ENCODE measurements around the gene HDAC2.
"Not testable (repeated sequence)": the region's sequence is repeated elsewhere in the genome, so short reads cannot be mapped to it uniquely, and the experiment has no call there.

The HDAC2 gene

DNA sequence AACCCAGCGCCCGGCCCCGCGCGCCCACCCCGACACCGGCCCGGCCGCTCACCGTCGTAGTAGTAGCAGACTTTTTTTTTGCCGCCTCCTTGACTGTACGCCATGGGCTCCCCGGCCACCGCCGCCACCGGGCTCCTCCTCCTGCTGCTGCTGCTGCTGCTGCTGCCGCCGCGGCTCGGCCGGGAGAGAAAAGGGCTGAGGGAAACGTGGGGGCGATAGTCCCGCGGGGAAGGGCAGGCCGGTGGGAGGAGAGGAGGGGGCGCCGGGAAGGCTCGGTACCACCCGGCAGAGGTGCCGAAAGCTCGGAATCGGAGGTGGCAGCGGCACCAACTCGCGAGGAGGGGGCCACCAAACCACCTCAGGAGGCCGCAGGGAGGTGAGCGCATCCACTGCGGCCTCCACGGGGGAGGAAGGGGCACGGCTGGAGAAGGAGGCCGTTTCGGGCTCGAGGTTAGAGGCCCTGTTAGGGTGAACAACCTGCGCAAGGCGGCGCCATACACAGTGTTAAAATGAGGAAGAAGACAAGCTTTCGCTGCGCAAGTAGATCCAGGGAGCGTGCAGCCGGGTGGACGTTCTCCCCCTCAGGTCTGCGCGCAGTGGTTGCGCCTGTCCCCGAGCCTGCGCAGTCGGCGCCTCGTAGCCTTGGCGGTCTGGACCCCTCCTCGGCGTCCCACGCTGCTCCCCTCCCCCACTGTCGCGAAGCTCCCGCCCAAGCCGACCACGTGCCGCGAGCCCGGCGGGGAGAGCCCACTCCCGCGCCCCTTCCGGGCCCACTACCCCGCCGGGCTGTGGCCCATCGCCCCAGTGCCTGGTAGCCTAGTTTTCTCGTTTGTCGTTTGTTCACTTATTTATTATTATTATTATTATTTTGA lies at the start of gene HDAC2:
HDAC2 (minus strand) TSS at position 344 of the 872 bp plus-strand sequence; CDS start at position 104, 240 bp downstream.
- DNase-seq = peak; percentile 65 to 95

DNA sequence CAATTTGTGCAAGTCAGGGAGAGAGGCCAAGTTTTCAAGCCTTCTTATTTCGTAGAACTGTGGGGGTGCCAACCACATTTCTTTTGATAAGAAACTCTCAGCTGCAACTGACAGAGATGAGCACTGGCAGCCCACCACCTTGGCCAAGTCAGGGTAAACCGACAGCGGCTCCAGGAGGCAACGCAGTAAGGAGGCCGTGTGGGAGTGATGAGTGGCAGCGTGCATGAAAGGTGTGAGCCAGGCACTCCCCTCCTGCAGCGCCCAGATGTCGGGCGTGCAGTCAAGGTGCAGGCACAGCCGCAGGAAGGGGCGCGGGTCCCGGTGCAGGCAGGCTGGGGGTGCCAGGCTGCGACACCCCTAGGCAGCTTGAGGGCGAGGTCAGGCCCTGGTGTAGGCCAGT lies 49.2 kb upstream of the HDAC2 start:
- DNase-seq = no peak

DNA sequence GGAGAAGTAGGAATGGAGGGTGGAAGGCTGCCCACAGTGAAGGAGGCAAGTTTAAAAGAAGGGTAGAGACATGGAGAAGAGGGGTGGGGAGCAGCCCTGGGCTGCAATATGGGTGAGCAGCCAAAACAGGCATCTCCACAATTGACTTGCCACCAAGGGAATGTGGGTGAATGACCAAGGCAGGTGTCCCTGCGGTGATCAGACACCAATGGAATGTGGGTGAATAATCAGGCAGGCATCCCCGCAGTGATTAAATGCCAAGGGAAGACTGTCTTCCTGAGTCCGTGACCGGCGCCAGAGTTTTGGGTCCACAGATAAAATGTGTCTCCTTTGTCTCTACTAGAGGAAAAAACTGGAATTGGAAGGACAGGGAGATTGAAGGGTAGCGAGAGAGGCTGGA lies 46.2 kb upstream of the HDAC2 start:
- not testable (repeated sequence) for DNase-seq

DNA sequence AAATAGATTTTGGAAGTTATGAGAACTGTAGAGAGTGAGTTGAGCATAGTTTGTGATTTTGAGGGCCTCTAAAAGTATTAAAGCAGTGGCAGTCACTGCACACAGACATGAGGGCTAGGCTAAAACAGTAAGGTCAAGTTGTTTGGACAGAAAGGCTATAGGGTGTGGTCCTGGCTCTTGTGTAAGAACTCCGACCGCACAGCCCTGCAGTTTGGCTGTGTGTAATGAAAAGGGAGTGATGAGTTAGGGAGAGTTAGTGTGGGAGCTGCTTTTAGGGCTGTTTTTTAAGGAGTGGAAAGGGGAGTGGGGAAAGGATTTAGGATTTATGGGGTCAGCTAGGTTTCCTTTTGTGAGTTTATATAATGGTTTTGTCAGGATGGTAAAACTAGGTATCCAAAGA lies 43.2 kb upstream of the HDAC2 start:
- not testable (repeated sequence) for DNase-seq

DNA sequence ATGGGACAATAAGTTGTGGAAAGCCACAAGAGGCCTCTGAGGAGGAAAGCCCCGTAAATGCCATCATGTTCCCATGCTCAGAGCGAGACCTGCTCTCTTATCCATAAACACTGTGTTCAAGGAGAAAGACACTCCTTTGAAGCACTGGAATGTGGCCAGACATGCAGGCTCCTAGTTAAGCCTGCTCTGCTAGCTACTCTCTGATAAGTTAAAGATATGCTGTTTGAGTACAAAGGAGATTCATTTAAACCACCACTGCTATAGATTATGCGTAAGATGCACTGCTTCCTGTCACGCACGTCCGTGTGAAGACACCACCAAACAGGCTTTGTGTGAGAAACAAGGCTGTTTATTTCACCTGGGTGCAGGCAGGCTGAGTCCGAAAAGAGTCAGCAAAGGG lies 40.5 kb upstream of the HDAC2 start:
- DNase-seq = not testable (repeated sequence)

DNA sequence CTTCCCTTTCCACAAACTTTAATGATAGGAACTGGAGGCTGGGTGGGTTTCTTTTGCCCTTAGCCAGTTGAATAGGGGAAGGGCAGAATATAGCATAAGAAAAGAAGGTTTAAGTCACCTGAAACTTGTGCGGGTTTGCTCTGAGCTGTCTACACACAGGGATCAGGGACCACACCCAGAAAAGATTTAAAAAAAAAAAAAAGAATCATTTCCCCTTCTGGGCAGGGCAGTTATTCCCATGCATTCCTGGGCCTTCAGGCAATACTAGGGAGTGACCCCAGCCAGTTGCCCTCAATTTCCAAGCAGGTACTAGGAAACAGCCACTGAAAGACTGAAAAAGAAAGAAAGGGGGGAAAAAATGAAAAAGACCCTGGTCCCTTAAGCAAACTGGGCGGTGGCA lies 39.6 kb upstream of the HDAC2 start:
- no peak for DNase-seq

DNA sequence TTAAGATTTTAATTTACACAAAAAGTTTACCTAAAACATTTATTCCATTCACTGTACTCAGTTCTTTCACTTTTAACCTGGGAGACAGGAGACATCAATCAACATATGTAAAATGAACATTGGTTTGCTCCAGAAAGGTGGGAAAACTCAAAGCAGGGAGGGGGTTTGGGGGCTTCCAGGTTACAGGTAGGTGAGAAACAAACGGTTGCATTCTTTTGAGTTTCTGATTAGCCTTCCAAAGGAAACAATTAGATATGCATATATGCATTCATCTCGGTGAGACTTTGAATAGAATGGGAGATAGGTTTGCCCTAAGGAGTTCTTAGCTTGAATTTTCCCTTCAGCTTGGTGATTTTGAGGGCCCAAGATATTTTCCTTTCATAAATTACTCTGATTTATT lies 38.2 kb upstream of the HDAC2 start:
- DNase-seq = no peak

DNA sequence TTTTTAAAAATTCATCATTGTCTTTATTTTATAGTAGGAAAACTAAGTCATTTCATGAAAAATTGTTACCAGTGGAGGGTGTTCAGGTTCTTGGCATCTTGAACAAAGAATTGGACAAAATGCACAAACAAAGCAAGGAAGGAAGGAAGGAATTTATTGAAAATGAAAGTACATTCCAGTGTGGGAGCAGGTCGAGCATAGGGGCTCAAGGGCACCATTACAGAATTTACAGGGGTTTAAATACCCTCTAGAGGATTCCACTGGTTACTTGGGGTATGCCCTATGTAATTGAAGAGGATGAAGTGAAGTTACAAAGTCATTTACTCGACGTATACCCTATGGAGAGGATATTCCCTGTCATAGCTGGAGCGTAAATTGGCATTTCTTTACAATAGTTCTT lies 37.4 kb upstream of the HDAC2 start:
- DNase-seq = no peak

DNA sequence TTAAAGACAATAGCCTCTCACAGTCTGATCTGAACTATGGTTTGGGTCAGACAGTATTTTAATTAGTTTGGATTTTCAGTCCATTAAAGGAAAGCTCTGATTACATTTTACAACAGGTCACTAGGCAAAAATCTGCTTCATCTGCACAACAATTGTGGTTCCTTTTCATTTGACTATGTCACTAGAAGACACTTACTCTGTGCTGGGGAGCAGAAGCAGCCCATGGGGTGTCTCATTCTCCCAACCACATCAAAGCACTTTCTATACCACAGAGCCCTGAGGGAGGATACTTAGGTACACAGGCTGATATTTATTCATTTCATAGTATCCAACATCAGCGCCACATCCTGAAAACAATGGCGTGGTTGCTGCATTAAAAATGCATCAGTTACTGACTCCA lies 36.6 kb upstream of the HDAC2 start:
- peak; percentile 28 to 30 for DNase-seq

DNA sequence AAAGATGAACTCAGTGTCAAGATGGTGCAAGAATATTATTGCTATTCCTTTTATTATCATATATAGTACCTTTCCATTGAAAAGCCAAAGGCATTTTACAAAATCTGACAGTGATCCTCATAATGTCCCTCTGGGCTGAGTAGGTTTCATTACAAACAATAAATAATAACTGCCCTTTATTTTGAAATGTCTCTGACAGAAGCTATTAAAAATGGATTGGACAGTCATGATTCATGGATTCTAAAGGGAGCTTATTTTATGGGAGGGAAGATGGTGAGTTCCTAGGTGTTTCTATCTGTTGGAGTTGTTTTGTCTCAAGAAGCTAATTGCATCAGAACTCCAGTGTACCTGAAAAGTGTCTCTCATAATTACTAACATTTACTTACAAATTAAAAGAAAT lies 30.4 kb upstream of the HDAC2 start:
- no peak for DNase-seq

DNA sequence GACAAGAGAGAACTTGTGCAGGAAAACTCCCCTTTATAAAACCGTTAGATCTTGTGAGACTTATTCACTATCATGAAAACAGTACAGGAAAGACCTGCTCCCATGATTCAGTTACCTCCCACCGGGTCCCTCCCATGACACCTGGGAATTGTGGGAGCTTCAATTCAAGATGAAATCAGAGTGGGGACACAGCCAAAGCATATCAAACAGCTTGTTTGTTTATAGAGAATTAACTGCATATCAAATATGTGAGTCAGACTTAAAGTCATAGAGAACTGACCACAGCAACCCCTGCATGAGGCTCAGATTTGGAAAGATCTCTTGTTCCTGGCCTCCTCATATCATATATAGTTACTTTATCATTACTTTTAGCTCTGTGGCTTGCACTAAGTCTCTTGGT lies 29.1 kb upstream of the HDAC2 start:
- DNase-seq = no peak

DNA sequence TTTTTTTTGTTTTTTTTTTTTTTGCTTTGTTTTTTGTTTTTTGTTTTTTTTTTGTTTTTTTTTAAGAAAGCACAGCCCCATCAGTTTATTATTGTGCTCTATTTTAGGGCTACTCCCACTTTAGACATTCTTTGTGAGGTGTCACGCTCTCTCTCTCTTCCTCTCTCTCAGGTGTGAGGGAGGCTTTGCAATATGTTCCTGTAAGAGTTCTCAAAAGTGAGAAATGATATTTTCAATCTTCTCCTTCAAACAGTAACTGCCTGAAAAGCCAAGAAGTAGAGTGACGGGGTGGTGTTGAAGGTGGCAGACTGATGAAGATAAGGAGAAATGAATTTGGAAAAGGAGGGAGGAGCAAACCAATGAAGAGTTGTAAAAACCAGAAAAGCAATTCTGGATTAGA lies 28.3 kb upstream of the HDAC2 start:
- no peak for DNase-seq

DNA sequence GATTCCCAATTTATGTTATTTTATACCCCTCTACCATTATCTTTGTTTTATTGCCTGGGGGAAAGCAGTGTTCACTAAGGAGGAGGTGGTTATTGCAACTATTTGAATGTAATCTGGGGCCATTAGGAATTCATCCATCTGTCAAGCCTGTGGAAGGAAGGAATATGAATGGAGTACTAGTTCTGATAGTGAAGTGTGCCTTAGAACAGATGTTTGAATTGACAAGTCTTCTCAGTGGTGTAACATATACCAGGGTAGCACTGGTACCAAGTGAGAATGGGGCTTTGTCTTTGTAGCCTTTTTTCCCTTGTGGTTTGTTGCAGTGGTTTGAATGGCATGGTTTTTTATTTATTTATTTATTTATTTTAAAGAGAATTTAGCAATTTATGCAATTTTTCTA lies 27.9 kb upstream of the HDAC2 start:
- no peak for DNase-seq

DNA sequence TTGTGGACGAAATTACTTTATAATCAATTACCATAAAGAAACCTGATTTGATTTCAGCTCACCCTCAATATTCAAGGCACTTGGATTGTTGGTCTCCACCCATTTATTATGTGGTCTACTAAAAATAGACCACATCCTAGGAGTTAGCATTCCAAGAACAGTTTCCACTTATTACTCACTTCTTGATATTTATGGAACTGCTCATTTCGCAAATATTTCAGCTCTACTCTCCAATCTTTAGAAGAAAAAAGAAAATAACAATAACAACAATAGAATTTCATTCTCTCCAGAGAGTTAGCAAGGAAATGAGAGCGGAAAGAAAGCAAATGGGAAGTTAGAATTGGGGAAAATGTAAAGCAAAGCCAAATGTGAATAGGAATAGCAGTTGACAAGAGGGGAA lies 26.2 kb upstream of the HDAC2 start:
- no peak for DNase-seq

DNA sequence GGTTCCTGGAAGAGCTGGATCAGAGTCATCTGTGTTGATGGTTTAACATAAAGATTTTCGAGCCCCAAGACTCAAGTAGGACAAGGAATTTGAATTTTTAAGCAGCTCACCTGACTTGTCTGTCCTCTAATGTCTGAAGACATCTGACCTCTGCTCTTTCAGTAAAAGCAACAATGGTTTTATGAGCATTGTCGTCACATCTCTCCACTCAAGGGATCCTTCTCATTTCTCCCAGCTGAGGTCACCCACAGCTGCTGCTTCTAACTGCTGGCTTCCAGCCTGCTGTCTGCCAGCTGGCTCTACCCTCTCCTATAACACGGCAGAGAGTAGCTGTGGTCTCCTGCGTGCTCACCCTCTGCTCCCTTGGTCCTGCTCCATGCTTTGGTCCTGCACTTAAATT lies 24.7 kb upstream of the HDAC2 start:
- DNase-seq = no peak

DNA sequence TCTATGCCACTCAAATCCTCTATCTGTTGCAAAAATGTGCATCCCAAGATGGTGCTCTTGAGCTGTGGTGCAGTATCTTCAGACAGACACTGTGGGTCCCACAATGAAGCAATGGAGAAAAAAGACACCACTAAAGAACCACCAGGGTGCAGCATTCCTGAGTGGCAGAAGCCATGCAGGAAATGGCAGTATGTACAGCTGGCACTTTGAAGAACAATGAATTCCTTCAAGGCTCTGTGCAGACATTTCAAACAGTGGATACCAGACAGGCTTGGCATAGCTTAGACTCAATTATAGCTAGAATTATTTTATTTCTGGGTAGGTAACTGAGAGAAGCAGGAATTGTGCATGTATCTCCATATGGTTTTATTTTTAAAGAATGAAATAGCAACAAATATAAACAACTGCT lies 24.0 kb upstream of the HDAC2 start:
- peak; percentile 56 to 72 for DNase-seq

DNA sequence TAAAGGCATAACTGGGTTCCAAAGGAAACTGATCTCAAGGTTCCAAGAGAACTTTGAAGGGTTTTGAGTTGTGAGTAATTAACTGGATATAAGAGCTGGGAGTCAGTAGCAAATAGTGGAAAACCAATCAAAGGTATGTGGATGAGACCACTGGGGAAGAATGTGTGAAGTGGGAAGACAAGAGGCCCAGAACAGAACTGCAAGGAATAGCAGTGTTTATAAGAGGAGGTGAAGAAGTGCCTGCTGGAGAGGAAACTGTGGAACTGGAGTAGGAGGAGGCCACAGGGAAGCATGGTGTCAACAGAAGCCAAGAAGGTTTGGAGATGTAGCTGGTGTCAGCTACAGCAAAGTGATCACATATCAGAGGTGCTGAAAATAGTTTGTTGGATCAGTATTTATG lies 18.7 kb upstream of the HDAC2 start:
- no peak for DNase-seq

DNA sequence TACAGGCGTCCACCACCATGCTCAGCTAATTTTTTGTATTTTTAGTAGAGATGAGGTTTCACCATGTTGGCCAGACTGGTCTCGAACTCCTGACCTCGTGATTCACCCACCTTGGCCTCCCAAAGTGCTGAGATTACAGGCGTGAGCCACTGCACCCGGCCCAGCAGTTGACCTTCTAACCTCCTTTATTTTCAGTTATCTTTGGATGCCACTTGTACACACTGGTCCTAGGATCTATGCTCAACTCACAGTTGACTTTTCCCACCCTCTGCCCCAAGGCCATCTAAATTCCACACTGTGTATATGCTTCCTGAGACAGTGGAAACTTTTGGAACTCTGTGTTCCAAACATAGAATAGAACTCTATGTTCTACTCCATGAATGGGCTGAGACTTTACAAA lies 11.7 kb upstream of the HDAC2 start:
- DNase-seq = not testable (repeated sequence)

DNA sequence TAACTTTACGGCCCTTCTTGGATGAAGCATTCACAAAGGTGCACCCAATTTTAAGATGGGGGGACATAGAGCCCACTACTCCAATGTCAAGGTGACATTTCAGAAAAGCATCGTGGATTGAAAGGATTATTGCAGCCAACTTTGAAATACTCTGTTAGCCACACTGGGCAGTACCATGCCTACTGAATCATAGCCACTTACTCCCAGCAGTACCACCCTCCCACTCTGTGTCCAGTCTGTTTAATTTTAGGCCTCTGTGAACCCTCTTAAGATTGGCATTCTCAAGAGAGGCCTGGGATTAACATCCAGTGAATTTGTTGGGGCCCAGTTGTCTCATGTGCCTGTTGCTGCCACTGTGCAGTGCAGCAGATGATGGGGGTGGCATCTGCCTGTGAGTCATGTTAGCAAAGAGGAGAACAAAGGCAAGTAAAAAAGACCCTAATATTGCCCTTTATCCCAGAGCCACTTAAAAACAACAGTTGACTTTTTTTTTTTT lies 11.2 kb upstream of the HDAC2 start:
- no peak for DNase-seq

DNA sequence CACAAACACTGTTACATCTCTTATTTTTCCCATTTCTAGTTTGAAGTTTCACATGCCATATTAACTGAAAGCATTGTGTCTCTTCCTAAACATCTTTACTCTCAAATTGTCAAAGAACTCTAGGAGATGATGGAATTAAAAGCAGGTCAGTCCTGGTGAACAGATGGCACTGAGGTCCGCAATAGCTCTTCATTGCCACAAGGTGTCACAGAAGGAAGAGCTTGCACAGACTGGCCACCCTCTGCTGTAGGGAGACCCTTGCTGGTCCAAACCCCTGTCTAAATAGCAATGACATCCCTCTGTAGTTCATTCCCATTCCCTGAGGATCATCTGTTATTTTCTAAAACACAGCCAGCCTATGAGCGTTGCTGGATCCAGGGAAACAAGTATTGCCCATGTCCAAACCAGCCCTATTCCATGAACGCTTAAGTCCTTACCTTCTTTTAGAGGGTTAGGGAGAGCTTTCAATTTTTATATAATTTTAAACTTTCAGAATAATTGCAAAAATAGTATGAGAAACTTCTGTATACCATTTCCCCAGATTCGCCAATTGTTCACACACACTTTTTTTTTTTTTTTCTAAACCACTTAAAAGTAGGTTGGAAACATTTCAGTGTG lies 10.1 kb upstream of the HDAC2 start:
- peak; percentile 11 to 50 for DNase-seq

DNA sequence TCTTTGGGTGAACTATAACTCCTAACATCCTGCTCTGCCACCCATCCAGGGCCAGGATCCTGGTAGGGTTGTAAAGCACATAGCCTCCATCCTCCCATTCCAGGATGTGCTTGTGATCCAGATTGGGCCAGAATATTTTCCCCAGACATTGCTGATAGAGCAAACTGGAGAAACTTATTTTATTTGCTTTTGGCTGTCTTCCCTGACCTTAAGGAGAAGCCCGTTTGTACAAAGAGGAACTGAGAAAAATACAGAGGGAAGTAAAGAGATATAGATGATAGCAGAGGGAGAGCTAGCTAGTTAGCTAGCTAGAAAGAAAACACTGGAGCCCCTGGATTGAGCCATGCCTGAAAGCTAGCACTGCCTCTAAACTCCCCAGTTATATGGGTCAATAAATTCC lies 9.0 kb upstream of the HDAC2 start:
- no peak for DNase-seq

DNA sequence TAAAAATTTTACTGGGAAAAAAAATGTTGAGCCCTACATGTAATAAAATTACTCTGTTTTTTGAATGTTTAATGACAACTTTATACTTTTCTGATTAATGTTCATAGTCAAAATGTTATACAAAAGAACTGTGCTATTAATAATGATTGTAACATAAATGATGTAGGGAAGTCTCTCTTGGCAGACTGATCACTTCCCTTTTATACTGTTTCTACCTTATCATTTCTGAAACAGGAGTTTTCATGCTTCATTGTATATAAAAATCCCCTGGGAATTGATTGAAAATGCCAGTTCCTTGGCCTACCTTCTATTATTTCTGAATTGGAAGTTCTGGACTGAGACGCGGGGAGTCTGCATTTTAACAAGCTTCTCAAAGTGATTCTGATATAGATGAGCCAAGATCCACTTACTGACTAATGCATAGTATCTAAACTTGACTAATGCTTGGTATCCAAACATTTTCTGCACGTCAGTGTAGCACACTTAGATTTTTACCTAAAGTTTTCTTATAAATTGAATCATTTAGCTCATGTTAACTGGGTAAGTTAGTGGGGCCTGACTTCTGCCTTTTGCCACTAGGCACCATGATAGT lies 7.2 kb upstream of the HDAC2 start:
- no peak for DNase-seq

DNA sequence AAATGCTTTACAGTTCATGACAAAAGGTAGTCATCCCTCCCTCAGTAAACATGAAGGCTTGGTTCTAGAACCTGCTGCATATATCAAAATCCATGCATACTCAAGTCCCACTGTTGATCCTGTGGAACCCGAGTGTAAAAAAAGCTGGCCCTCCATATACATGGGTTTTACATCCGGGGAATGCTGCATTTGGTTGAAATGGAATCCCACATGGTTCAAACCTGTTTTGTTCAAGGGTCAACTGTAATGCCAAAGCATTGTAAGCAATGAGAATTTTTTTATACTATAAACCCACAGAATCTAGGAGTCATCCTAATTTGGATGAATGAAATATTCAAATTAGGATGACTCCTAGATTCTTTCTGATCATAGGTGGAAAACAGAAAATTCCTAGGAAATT lies 5.9 kb upstream of the HDAC2 start:
- no peak for DNase-seq

DNA sequence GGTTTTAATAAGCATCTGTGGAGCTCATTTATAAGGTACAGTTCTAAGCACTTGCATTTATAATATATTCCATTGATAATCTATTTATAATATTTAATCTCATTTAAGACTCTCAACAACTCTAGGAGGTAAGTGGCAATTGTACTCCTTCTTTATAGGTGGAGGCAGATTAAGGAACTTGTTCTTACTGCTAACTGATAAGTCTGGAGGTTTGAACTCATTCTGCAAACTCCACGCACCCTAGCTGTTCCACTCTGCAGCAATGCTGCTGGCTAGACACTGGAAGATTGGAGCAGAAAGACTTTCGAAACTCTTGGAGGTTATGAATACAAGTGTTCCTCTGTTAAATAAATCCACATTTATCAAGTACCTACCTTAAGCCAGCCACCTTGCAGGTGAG lies 793 bp upstream of the HDAC2 start:
- DNase-seq = no peak

Measured in NCI-H526 (cell line).